GM12878 (cell line): Measurements from ENCODE around the gene SCGB1A1. TPM values are rescaled to one million over a fixed set of nuclear protein-coding genes. Genes with fewer than 3 reads are reported as not detected.

Experiments used
- ATAC-seq: fragments of 200-7000 bp; cut with Tn5 transposase; 3 replicates; pipeline ENCODE4 v1.9.1; 2020; ENCODE audit warnings: mild to moderate bottlenecking, moderate library complexity
- BruUV-seq: library from RNA; stranded (reverse); fragments of 400-500 nt; replicated peaks from 2 replicates; lab custom pipeline; 2021; lab: Mats Ljungman, UMichigan
- CTCF ChIA-PET: fragments of 300-600 bp; sonication (Branson Sonifier 250); formaldehyde crosslinking; extraction: SDS; loops from one replicate; lab custom pipeline; 2021; ENCODE audit warnings: inconsistent platforms; lab: Yijun Ruan, JAX
- POLR2A ChIA-PET: fragments of 350-600 bp; formaldehyde crosslinking; extraction: SDS; loops from one replicate; lab custom pipeline; 2021; ENCODE audit warnings: inconsistent platforms; lab: Charles Lee
- RAD21 ChIA-PET: fragments of 300-600 bp; sonication (Branson Sonifier 250); formaldehyde crosslinking; loops from one replicate; lab custom pipeline; 2023; ENCODE audit warnings: antibody characterized with exemption; ENCODE audit not compliant: unreplicated experiment; lab: Charles Lee
- SMC1A ChIA-PET: fragments of 300-600 bp; sonication (Branson Sonifier 250); formaldehyde crosslinking; loops from one replicate; lab custom pipeline; 2023; ENCODE audit not compliant: unreplicated experiment, uncharacterized antibody; lab: Charles Lee
- DNase-seq: peaks from one replicate; pipeline ENCODE4 v3.0.0-alpha.2; 2011; ENCODE audit warnings: low read depth, low spot score
- FAIRE-seq: peaks from 3 replicates; lab custom pipeline; 2011; peaks lifted over from hg19 to GRCh38; lab: Jason Lieb, UNC
- H2AFZ ChIP-seq: 2 replicates; pipeline ENCODE4 v1.6.0; 2011; ENCODE audit warnings: low read depth, low read length, control low read depth; ENCODE audit not compliant: control insufficient read depth
- H3K27ac ChIP-seq: 2 replicates; pipeline ENCODE4 v1.5.1; 2011; ENCODE audit warnings: control low read depth; ENCODE audit not compliant: control insufficient read depth, insufficient read depth
- H3K27me3 ChIP-seq, 2 experiments: replicated peaks in 1 of 2; 2 replicates each; pipeline versions ENCODE4 v1.6.0 to v1.6.1; 2011; ENCODE audit warnings: low read length in 1 of 2; ENCODE audit not compliant: control insufficient read depth in 2 of 2, insufficient read depth in 2 of 2
- H3K36me3 ChIP-seq, 2 experiments: 2 replicates each; pipeline ENCODE4 v1.5.1; 2011; ENCODE audit warnings: low read length in 1 of 2; ENCODE audit not compliant: control insufficient read depth in 2 of 2, insufficient read depth in 2 of 2
- H3K4me1 ChIP-seq: 2 replicates; pipeline ENCODE4 v1.6.1; 2011; ENCODE audit warnings: mild to moderate bottlenecking, low read length, moderate library complexity, mixed read lengths; ENCODE audit not compliant: control insufficient read depth, insufficient read depth
- H3K4me2 ChIP-seq: 2 replicates; pipeline ENCODE4 v1.6.0; 2011; ENCODE audit warnings: control low read depth; ENCODE audit not compliant: control insufficient read depth, insufficient read depth
- H3K4me3 ChIP-seq: fragments of 200-600 bp; sonication (generic); 2 replicates; pipeline ENCODE4 v1.5.1; 2016
- H3K79me2 ChIP-seq: 2 replicates; pipeline ENCODE4 v1.6.0; 2011; ENCODE audit warnings: low read length; ENCODE audit not compliant: control insufficient read depth, insufficient read depth
- H3K9ac ChIP-seq: 2 replicates; pipeline ENCODE4 v1.8.0; 2011; ENCODE audit warnings: low read length, control low read depth, mixed read lengths; ENCODE audit not compliant: control insufficient read depth, insufficient read depth
- H3K9me3 ChIP-seq: replicated peaks from 3 replicates; pipeline ENCODE4 v1.5.1; 2011; ENCODE audit warnings: mild to moderate bottlenecking, low read length; ENCODE audit not compliant: control insufficient read depth, insufficient read depth
- H4K20me1 ChIP-seq: 2 replicates; pipeline ENCODE4 v1.6.0; 2011; ENCODE audit not compliant: control insufficient read depth, insufficient read depth
- BCL11A ChIP-seq: IDR thresholded peaks from 2 replicates; pipeline ENCODE4 v1.6.1; 2011; ENCODE audit warnings: low read depth, low read length
- FOXM1 ChIP-seq: IDR thresholded peaks from 2 replicates; pipeline ENCODE4 v1.6.1; 2012; ENCODE audit warnings: low read depth, mild to moderate bottlenecking, inconsistent platforms, low read length, moderate library complexity
- GATAD2B ChIP-seq: fragments of 450-650 bp; conservative IDR thresholded peaks from 2 replicates; pipeline ENCODE4 v1.6.1; 2017; ENCODE audit warnings: low read depth, mild to moderate bottlenecking, moderate library complexity
- HDAC6 ChIP-seq: fragments of 200-600 bp; sonication (generic); IDR thresholded peaks from one replicate; pipeline ENCODE4 v1.8.0; 2017; ENCODE audit warnings: antibody characterized with exemption; ENCODE audit not compliant: unreplicated experiment
- JUNB ChIP-seq: IDR thresholded peaks from 2 replicates; pipeline ENCODE4 v1.6.1; 2016; ENCODE audit warnings: antibody characterized with exemption, mild to moderate bottlenecking
- NFIC ChIP-seq: IDR thresholded peaks from 2 replicates; pipeline ENCODE4 v1.6.1; 2012; ENCODE audit warnings: low read depth, mild to moderate bottlenecking, inconsistent platforms, low read length, moderate library complexity
- NFYB ChIP-seq: IDR thresholded peaks from 2 replicates; pipeline ENCODE4 v1.6.1; 2011; ENCODE audit warnings: low read depth, mild to moderate bottlenecking, low read length, improper control_type of control experiment, moderate library complexity; ENCODE audit not compliant: insufficient read depth
- NR2F1 ChIP-seq: fragments of 450-650 bp; conservative IDR thresholded peaks from 2 replicates; pipeline ENCODE4 v1.6.1; 2017; ENCODE audit warnings: mild to moderate bottlenecking
- RUNX3 ChIP-seq: IDR thresholded peaks from 2 replicates; pipeline ENCODE4 v1.6.1; 2012; ENCODE audit warnings: low read length, inconsistent platforms
- STAT1 ChIP-seq: fragments of 450-650 bp; conservative IDR thresholded peaks from 2 replicates; pipeline ENCODE4 v1.6.1; 2014; ENCODE audit warnings: antibody characterized with exemption, mild to moderate bottlenecking
- USF1 ChIP-seq: IDR thresholded peaks from 2 replicates; pipeline ENCODE4 v1.6.1; 2011; ENCODE audit warnings: borderline replicate concordance, low read depth, mild to moderate bottlenecking, moderate library complexity, mixed read lengths, low read length; ENCODE audit not compliant: insufficient read depth; ENCODE audit errors: extremely low read length
- WRNIP1 ChIP-seq: IDR thresholded peaks from 2 replicates; pipeline ENCODE4 v1.6.1; 2011; ENCODE audit warnings: low read depth, low read length, improper control_type of control experiment, borderline replicate concordance
- ZZZ3 ChIP-seq: IDR thresholded peaks from 2 replicates; pipeline ENCODE4 v1.6.1; 2011; ENCODE audit warnings: low read depth; ENCODE audit not compliant: control insufficient read depth, insufficient read length
- WGBS: methylation state at CpG from one replicate; pipeline ENCODE4 v1.1.6; 2016; ENCODE audit warnings: low lambda C conversion rate; ENCODE audit not compliant: insufficient replicate concordance, insufficient coverage; ENCODE audit errors: missing lambda C conversion rate; 5-methylcytosine and 5-hydroxymethylcytosine counted together
- in situ Hi-C: fragments of 300-500 bp; cut with MboI; formaldehyde crosslinking; loops from 9 replicates; pipeline ENCODE4 v1.14.3; 2018; ENCODE audit warnings: mixed read lengths
- intact Hi-C: fragments of 100-400 bp; cut with micrococcal nuclease; formaldehyde crosslinking; loops from one replicate; pipeline ENCODE4 v1.14.2; 2022; ENCODE audit not compliant: unreplicated experiment
- polyA plus RNA-seq, 11 experiments: library from polyadenylated mRNA; depleted of rRNA in 4 of 11; unstranded in 6 of 11; stranded (reverse) in 5 of 11; fragments of >200 nt; fragmentation: Nextera tagmentation in 4 of 11; fragmentation: Illumina TruSeq in 1 of 11; extraction: Ambion mirVana in 4 of 11; extraction: Trizol in 1 of 11; gene quantifications; 1 replicate in 1 of 11; 2 replicates in 10 of 11; pipeline versions ENCODE4 v1.2.1 to v1.2.3, GENCODE V29; 2011 to 2016; ENCODE audit warnings: inconsistent platforms in 2 of 11, missing spikeins in 2 of 11, low read depth in 1 of 11
- total RNA-seq, 4 experiments: library from RNA; depleted of rRNA in 3 of 4; stranded (reverse); fragments of >200 nt in 3 of 4; fragmentation: Illumina TruSeq in 1 of 4; extraction: Trizol in 1 of 4; gene quantifications; 2 replicates each; pipeline versions ENCODE4 v1.2.1 to v1.2.3, GENCODE V29; 2013 to 2021

The SCGB1A1 gene
- total and polyA plus RNA-seq, 10 of the 15 experiments (the other 5 are each of a cell fraction or from before 2014, with no cell fraction given), result not detected

- TF ChIP-seq JUNB (no peak), WRNIP1 (no peak)
- TF ChIP-seq, all 136 proteins: peak for 0
Observed at GRCh38 chr11:62466444-62466843, 47.6 kb downstream of the SCGB1A1 start (continued).

DNA sequence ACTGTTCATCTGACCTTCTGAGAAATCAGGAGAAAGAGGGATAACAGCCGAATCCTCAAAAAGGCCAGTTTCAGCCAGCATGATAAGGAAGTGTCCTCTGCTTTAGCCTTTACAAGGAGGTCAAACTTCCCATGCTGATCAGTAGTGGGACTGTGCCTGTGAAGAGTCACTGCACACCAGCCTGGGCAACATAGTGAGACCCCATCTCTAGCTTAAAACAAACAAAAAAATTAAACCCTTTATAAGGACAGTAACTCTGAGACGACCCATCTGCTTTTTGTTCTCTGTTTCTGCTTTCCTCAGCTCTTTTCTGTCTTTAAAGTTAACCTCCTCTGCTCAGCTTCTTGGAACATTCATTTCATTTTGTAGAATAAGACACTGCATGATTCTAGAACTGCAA lies 49.7 kb downstream of the SCGB1A1 start:
- in situ Hi-C loops, result no loop called here
- no peak for FAIRE-seq
- no TSS peak for BruUV-seq
- Histone ChIP-seq H3K4me1 (peaks cover 9% of the 10 kb centered on the region; the same call in 1 of the 2 replicates), H4K20me1 (no peaks in the 10 kb centered on the region), H3K27me3 (no peaks in the 10 kb centered on the region), H3K79me2 (no peaks in the 10 kb centered on the region), H3K9ac (no peak overlapping the region), H3K4me3 (no peak overlapping the region), H3K9me3 (no peaks in the 10 kb centered on the region; the same call in 2 of the 3 replicates), H3K27ac (no peak overlapping the region), H3K36me3 (no peaks in the 10 kb centered on the region), H3K4me2 (no peak overlapping the region), H2AFZ (no peak overlapping the region)
- DNase-seq, result no peak
- ChIA-PET POLR2A (no interaction called here), RAD21 (interaction anchor here (0.7 to 2.0 kb wide), 4 partner anchors 27 to 74 kb away, joined by 3 to 6 read pairs (median 5); no protein-coding TSS in a partner anchor), CTCF (interaction anchor here (1.3 to 1.9 kb wide), 4 partner anchors 10 to 75 kb away, joined by 4 to 8 read pairs (median 5); no protein-coding TSS in a partner anchor), SMC1A (interaction anchor here (1.0 to 1.4 kb wide), 3 partner anchors 24 to 83 kb away, joined by 3 to 4 read pairs (median 3); no protein-coding TSS in a partner anchor)
- ATAC-seq, result no peak
- intact Hi-C loops, result loop anchor here (10.0 kb wide), 1 partner anchor 216 kb away; the partner anchor contains the start of gene LRRN4CL
- WGBS, result 59% methylated on average over 2 of the region's 2 CpGs
- TF ChIP-seq RUNX3, result no peak
- no peak for TF ChIP-seq NR2F1
- no peak for TF ChIP-seq HDAC6
- TF ChIP-seq GATAD2B, result no peak
- TF ChIP-seq USF1, result no peak
- TF ChIP-seq ZZZ3, result no peak
- TF ChIP-seq BCL11A, result no peak
- no peak for TF ChIP-seq NFYB
- no peak for TF ChIP-seq STAT1
- no peak for TF ChIP-seq NFIC
- no peak for TF ChIP-seq FOXM1
